Smooth muscle cell of the brain vasculature (primary cell): Measurements from ENCODE around the gene PCDH10.

ENCODE experiments used
- DNase-seq: peaks from one replicate; pipeline ENCODE4 v3.0.0-alpha.2; 2012; ENCODE audit warnings: low read depth, low spot score

Gene PCDH10

GRCh38 chr4:133149932-133150471 is 908 bp downstream of the PCDH10 start:
- no peak for DNase-seq

GRCh38 chr4:133150486-133151340 is 1.6 kb downstream of the PCDH10 start:
- DNase-seq = no peak

GRCh38 chr4:133151341-133151690 is 2.2 kb downstream of the PCDH10 start:
- no peak for DNase-seq

GRCh38 chr4:133151691-133152329 is 2.7 kb downstream of the PCDH10 start:
- DNase-seq = no peak

- no peak for DNase-seq
These were observed 3.3 kb downstream of the PCDH10 start for GRCh38 chr4:133152330-133152821.

GRCh38 chr4:133152831-133153481 is 3.9 kb downstream of the PCDH10 start:
- DNase-seq = no peak

- no peak for DNase-seq
These were observed 5.6 kb downstream of the PCDH10 start for GRCh38 chr4:133154725-133155124.

- no peak for DNase-seq
These were observed 7.0 kb downstream of the PCDH10 start for GRCh38 chr4:133156096-133156495.

GRCh38 chr4:133156556-133156955 is 7.5 kb downstream of the PCDH10 start:
- DNase-seq = no peak

GRCh38 chr4:133157460-133158160 is 8.5 kb downstream of the PCDH10 start:
- no peak for DNase-seq

- no peak for DNase-seq
These were observed 11.8 kb downstream of the PCDH10 start for GRCh38 chr4:133160853-133161252.

GRCh38 chr4:133161570-133162295 is 12.6 kb downstream of the PCDH10 start:
- DNase-seq = no peak

- DNase-seq = no peak
These were observed 13.8 kb downstream of the PCDH10 start for GRCh38 chr4:133162941-133163340.

GRCh38 chr4:133178956-133179355 is 29.9 kb downstream of the PCDH10 start:
- DNase-seq = no peak

GRCh38 chr4:133186210-133186609 is 37.1 kb downstream of the PCDH10 start:
- no peak for DNase-seq

- no peak for DNase-seq
These were observed 37.8 kb downstream of the PCDH10 start for GRCh38 chr4:133186845-133187244.

- no peak for DNase-seq
These were observed 39.5 kb downstream of the PCDH10 start for GRCh38 chr4:133188433-133189146.

- no peak for DNase-seq
These were observed 40.0 kb downstream of the PCDH10 start for GRCh38 chr4:133189147-133189517.

GRCh38 chr4:133190098-133190497 is 41.0 kb downstream of the PCDH10 start:
- no peak for DNase-seq

GRCh38 chr4:133208694-133209285 is 59.7 kb downstream of the PCDH10 start:
- no peak for DNase-seq
